Measurements from ENCODE around the gene DCAF17.

- TF ChIP-seq POLR2A (IDR thresholded peaks at IDR 0.05) (no peak), CTCF (IDR thresholded peaks at IDR 0.05) (no peak), EP300 (IDR thresholded peaks at IDR 0.05) (no peak)
Observed at GRCh38 chr2:171419333-171419732, 14.7 kb upstream of the DCAF17 start.
